Measurements from ENCODE around the gene GPI. TPM values are rescaled to one million over a fixed set of nuclear protein-coding genes. Genes with fewer than 3 reads are reported as not detected.
A peak's percentile ranks its signal among the peaks of the same experiment; 100 is the strongest.

Gene GPI
- total RNA-seq (2021; fragmentation: NEBNext Ultra II Directional; extraction: Animal tissue kit (Norgen Biotek cat#: 25700)) (360 and 370 TPM in 2 replicates), polyA plus RNA-seq (2011; rRNA removed) (171 and 240 TPM in 2 replicates), polyA minus RNA-seq (2011; rRNA and poly(A)+ RNA removed) (290 and 318 TPM in 2 replicates)
- polyA plus RNA-seq (2011; cell fraction: cytosol; rRNA removed), result 153 TPM
- polyA plus RNA-seq (2011; cell fraction: nucleus; rRNA removed), result 211 TPM
- 270 to 336 TPM (median 308 TPM) in 4 replicates for polyA plus RNA-seq (2012, experiment 1 of 2)
- polyA plus RNA-seq (2012, experiment 2 of 2), result 324 TPM
- 133 TPM for polyA plus RNA-seq (2013, experiment 1 of 2)
- polyA plus RNA-seq (2013, experiment 2 of 2), result 132 TPM
- 192 TPM for polyA minus RNA-seq (2011; cell fraction: cytosol; rRNA and poly(A)+ RNA removed)
- polyA minus RNA-seq (2011; cell fraction: nucleus; rRNA and poly(A)+ RNA removed), result 114 TPM
- long read RNA-seq, experiment 1, full-length matches to known transcripts, result 99 of 193 reads
- long read RNA-seq, experiment 1, partial matches to known transcripts, result 65 of 193 reads
- long read RNA-seq, experiment 1, other reads (novel, unspliced or antisense), result 29 of 193 reads
- long read RNA-seq, experiment 2, full-length matches to known transcripts, result 139 of 193 reads
- long read RNA-seq, experiment 2, partial matches to known transcripts, result 46 of 193 reads
- long read RNA-seq, experiment 2, other reads (novel, unspliced or antisense), result 8 of 193 reads

DNA sequence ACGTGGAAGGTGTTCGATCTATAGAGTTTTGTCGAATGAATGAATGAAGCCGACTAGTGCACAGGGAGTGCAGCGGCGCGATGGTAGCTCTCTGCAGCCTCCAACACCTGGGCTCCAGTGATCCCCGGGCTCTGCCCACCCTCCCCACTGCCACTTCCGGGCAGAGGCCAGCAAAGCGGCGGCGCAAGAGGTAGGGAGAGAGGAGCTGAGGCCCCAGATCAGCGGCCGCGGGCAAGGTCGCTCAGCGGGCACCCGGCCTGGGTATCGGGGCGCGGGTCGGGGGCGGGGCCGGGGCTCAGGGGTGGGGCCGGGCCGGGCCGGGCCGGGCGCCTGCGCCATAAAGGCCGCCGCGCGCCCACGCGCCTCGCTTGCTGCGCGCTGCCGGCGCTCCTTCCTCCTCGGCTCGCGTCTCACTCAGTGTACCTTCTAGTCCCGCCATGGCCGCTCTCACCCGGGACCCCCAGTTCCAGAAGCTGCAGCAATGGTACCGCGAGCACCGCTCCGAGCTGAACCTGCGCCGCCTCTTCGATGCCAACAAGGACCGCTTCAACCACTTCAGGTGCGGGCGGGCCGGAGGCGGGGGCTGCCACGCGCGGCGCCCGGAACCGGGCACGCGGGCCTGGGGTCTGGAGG lies at the start of gene GPI:
TSS of gene GPI (plus strand) at position 367 of the 633 bp plus-strand sequence. CDS start at position 438, 71 bp downstream.
- H3K56ac ChIP-seq (replicated peaks; ENCODE audit: insufficient read length, low read depth, low read length), result peak within 1 kb of the TSS; percentile 78
- CTCF ChIA-PET (ENCODE audit: partially characterized antibody), result interaction anchor here (0.9 to 1.3 kb wide), 3 partner anchors 12 to 32 kb away, joined by 3 read pairs; no protein-coding TSS in a partner anchor
- 4% methylated on average over 55 of the region's 67 CpGs; no CpG with 5 or more reads in 1 of the 2 experiments for WGBS, 2 experiments (ENCODE audit: extremely low coverage in 1 of 2, insufficient coverage in 1 of 2, insufficient read length in 1 of 2, insufficient replicate concordance in 2 of 2, low coverage in 1 of 2, low lambda C conversion rate in 2 of 2, missing lambda C conversion rate in 1 of 2)
- POLR2A ChIA-PET (ENCODE audit: partially characterized antibody), result interaction anchor here (0.8 to 3.2 kb wide), 15 partner anchors 9 to 117 kb away, joined by 3 to 12 read pairs (median 3); partner anchors contain the start of gene WTIP
- H3K4ac ChIP-seq (replicated peaks; ENCODE audit: insufficient read length, low read depth, low read length), result peak within 1 kb of the TSS; percentile 44
- H3K36me3 ChIP-seq (ENCODE audit: control insufficient read depth in 2 of 4, insufficient read depth in 4 of 4, low read length in 3 of 4), result peaks cover 16 to 31% (median 22%) of the 10 kb centered on the region in 4 experiments
- DNase-seq (ENCODE audit: low read depth in 1 of 2, low spot score in 2 of 2), result peak; percentile 15 to 83
- no peak within 1 kb of the TSS for H3K23ac ChIP-seq (ENCODE audit: insufficient read length)
- peak within 1 kb of the TSS; percentile 11 for H4K5ac ChIP-seq (ENCODE audit: insufficient read length, low read depth, low read length)
- H4K8ac ChIP-seq (ENCODE audit: extremely low read depth, insufficient read depth, low read length), result peak within 1 kb of the TSS; percentile 82
- H2BK20ac ChIP-seq (ENCODE audit: low read length), result no peak within 1 kb of the TSS
- peak within 1 kb of the TSS; percentile 79 to 99 (median 88) for H3K4me3 ChIP-seq (ENCODE audit: extremely low read depth in 1 of 4, insufficient read depth in 2 of 4, low read depth in 3 of 4, low read length in 4 of 4)
- peak within 1 kb of the TSS; percentile 35 for H4K91ac ChIP-seq (replicated peaks; ENCODE audit: insufficient read length, low read length)
- H3K4me2 ChIP-seq (ENCODE audit: insufficient read depth in 1 of 2, low read depth in 2 of 2, low read length in 2 of 2), result peak within 1 kb of the TSS; percentile 78 to 85
- H3K23me2 ChIP-seq (ENCODE audit: low read depth, low read length), result peaks cover 9% of the 10 kb centered on the region; the same call in 1 of the 2 replicates
- H2BK5ac ChIP-seq (ENCODE audit: low read depth, low read length), result no peak within 1 kb of the TSS; the same call in 1 of the 2 replicates
- peak within 1 kb of the TSS; percentile 61; the same call in 1 of the 2 replicates for H2BK15ac ChIP-seq (ENCODE audit: low read length)
- peak within 1 kb of the TSS; percentile 83; the same call in 1 of the 2 replicates for H3K18ac ChIP-seq (ENCODE audit: extremely low read depth, low read length)
- peak within 1 kb of the TSS; percentile 97 for H2AFZ ChIP-seq (ENCODE audit: low read length)
- H3K79me1 ChIP-seq (ENCODE audit: low read depth, low read length), result peaks cover 20% of the 10 kb centered on the region
- H2BK120ac ChIP-seq (replicated peaks; ENCODE audit: low read depth, low read length), result no peak within 1 kb of the TSS
- H2AK5ac ChIP-seq (ENCODE audit: low read depth, low read length), result no peak within 1 kb of the TSS; the same call in 1 of the 2 replicates
- H4K20me1 ChIP-seq (replicated peaks in 1 of 2; ENCODE audit: control insufficient read depth in 1 of 2, insufficient read depth in 2 of 2, low read length in 2 of 2), result peaks cover 7 to 19% of the 10 kb centered on the region in 2 experiments
- H3K27ac ChIP-seq (ENCODE audit: low read depth, low read length), result 0 out of 2 replicates have a peak within 1 kb of the TSS, but pooled peaks have one; percentile 8
- no peak within 1 kb of the TSS for H2BK12ac ChIP-seq (ENCODE audit: low read depth, low read length)
- peaks cover 2 to 25% of the 10 kb centered on the region in 2 experiments; a peak in 3 of 4 replicates for H3K79me2 ChIP-seq (ENCODE audit: control insufficient read depth in 1 of 2, insufficient read depth in 2 of 2, low read length in 2 of 2)
- H3K9me3 ChIP-seq (ENCODE audit: insufficient read depth in 2 of 2, low read depth in 1 of 2, low read length in 1 of 2), result no peaks in the 10 kb centered on the region
- no peak within 1 kb of the TSS for H3K14ac ChIP-seq (ENCODE audit: insufficient read length)
- peak within 1 kb of the TSS; percentile 56 to 81 (median 71) for H3K9ac ChIP-seq (replicated peaks in 1 of 4; ENCODE audit: extremely low read depth in 1 of 4, low read depth in 3 of 4, low read length in 3 of 4)
- FAIRE-seq, result no peak
- H3K4me1 ChIP-seq (replicated peaks in 1 of 4; ENCODE audit: control insufficient read depth in 3 of 4, insufficient read depth in 4 of 4, low read length in 3 of 4), result peaks cover 3 to 12% (median 6%) of the 10 kb centered on the region in 4 experiments; a peak in 6 of 7 replicates
- no peaks in the 10 kb centered on the region for H3K27me3 ChIP-seq (replicated peaks in 1 of 4; ENCODE audit: control insufficient read depth in 3 of 4, extremely low read depth in 1 of 4, insufficient read depth in 3 of 4, low read length in 3 of 4)
- no peak for TF ChIP-seq BRCA1 (IDR thresholded peaks at IDR 0.05; ENCODE audit: low read depth, low read length)
- TF ChIP-seq JUN (IDR thresholded peaks at IDR 0.05; ENCODE audit: low read depth, low read length), result no peak
- no peak for TF ChIP-seq NRF1 (IDR thresholded peaks at IDR 0.05; ENCODE audit: low read depth, low read length)
- peak; percentile 82 for TF ChIP-seq PHF8 (conservative IDR thresholded peaks at IDR 0.05; ENCODE audit: low read depth, low read length)
- no peak for TF ChIP-seq FOSL1 (IDR thresholded peaks at IDR 0.05; ENCODE audit: insufficient read depth, low read depth, low read length)
- no peak for TF ChIP-seq RFX5 (IDR thresholded peaks at IDR 0.05; ENCODE audit: borderline replicate concordance, low read depth, low read length)
- no peak for TF ChIP-seq SAP30 (IDR thresholded peaks at IDR 0.05; ENCODE audit: insufficient read depth, insufficient replicate concordance, low read length)
- no peak for TF ChIP-seq MAFK (IDR thresholded peaks at IDR 0.05; ENCODE audit: low read depth, low read length)
- 0 out of 2 replicates have a peak, but pooled peaks have one; percentile 18 for TF ChIP-seq YY1 (IDR thresholded peaks at IDR 0.05; ENCODE audit: low read depth, low read length)
